Gastroesophageal sphincter (tissue), 4 donors: ENCODE data around the gene KPTN. TPM values are rescaled to one million over a fixed set of nuclear protein-coding genes. Genes with fewer than 3 reads are reported as not detected.

Experiments
- ATAC-seq: fragments of 150-250 bp; one replicate; pipeline ENCODE4 v1.9.1; 2016; ENCODE audit warnings: mild to moderate bottlenecking, moderate library complexity
- H3K27ac ChIP-seq, 4 donors: fragments of 200-600 bp; sonication (generic) in 3 of 4; 1 replicate in 3 of 4; 2 replicates in 1 of 4; pipeline ENCODE4 v1.5.1; 2016 to 2019
- H3K27me3 ChIP-seq: fragments of 200-600 bp; sonication (generic); one replicate; pipeline ENCODE4 v1.5.1; 2019
- H3K36me3 ChIP-seq, 2 donors: fragments of 200-600 bp; sonication (generic); one replicate each; pipeline ENCODE4 v1.5.1; 2019; ENCODE audit warnings: control low read depth in 1 of 2
- H3K4me1 ChIP-seq, 3 donors: fragments of 200-600 bp; sonication (generic); 1 replicate in 2 of 3; 2 replicates in 1 of 3; pipeline ENCODE4 v1.5.1; 2016 to 2019; ENCODE audit warnings: control low read depth in 2 of 3
- H3K4me3 ChIP-seq, 2 donors: fragments of 200-600 bp; sonication (generic); one replicate each; pipeline ENCODE4 v1.5.1; 2019; ENCODE audit warnings: mild to moderate bottlenecking in 1 of 2, moderate library complexity in 1 of 2
- H3K9me3 ChIP-seq, 3 donors: fragments of 200-600 bp; sonication (generic); one replicate each; pipeline ENCODE4 v1.5.1; 2017 to 2019; ENCODE audit warnings: control low read depth in 2 of 3
- CTCF ChIP-seq, 4 experiments: fragments of 200-600 bp in 2 of 4; fragments of 450-650 bp in 2 of 4; sonication (generic) in 1 of 4; IDR thresholded peaks; one replicate each; pipeline ENCODE4 v1.5.1; 2017 to 2019; ENCODE audit warnings: antibody characterized with exemption in 4 of 4, mild to moderate bottlenecking in 2 of 4, moderate library complexity in 2 of 4
- EP300 ChIP-seq: sonication (generic); formaldehyde crosslinking; IDR thresholded peaks from one replicate; pipeline ENCODE4 v1.6.1; 2017; ENCODE audit warnings: antibody characterized with exemption, mild to moderate bottlenecking
- POLR2A ChIP-seq, 2 donors: fragments of 450-650 bp; IDR thresholded peaks; one replicate each; pipeline ENCODE4 v1.6.1; 2017; ENCODE audit warnings: antibody characterized with exemption in 2 of 2, mild to moderate bottlenecking in 2 of 2, moderate library complexity in 1 of 2
- POLR2AphosphoS5 ChIP-seq: sonication (generic); formaldehyde crosslinking; IDR thresholded peaks from one replicate; pipeline ENCODE4 v1.6.1; 2017; ENCODE audit warnings: antibody characterized with exemption
- WGBS, 2 donors: methylation state at CpG; one replicate each; pipeline ENCODE4 v1.1.5; 2018; ENCODE audit warnings: low coverage in 1 of 2; 5-methylcytosine and 5-hydroxymethylcytosine counted together
- total RNA-seq, 4 donors: library from RNA; depleted of rRNA; stranded (reverse); fragments of >200 nt; gene quantifications; one replicate each; pipeline ENCODE4 v1.1.0, GENCODE V29; 2016

Gene KPTN
- total RNA-seq, 4 donors from 2014 or later: 2.4 to 4.3 (median 3.4) TPM

GRCh38 chr19:47476438-47476972, 7.5 kb downstream of the KPTN start:
- Histone ChIP-seq H3K4me1 (peaks cover 0 to 26% (median 10%) of the 10 kb centered on the region in 3 donors), H3K27ac (no peak overlapping the region), H3K27me3 (peaks cover 28% of the 10 kb centered on the region), H3K9me3 (no peaks in the 10 kb centered on the region), H3K4me3 (no peak overlapping the region), H3K36me3 (peaks cover 0 to 7% of the 10 kb centered on the region in 2 donors)
- WGBS, 2 donors: 91% methylated on average over 4 of the region's 17 CpGs; no CpG with 5 or more reads in 1 of the 2 donors
- ATAC-seq: no peak
- TF ChIP-seq CTCF (IDR thresholded peaks at IDR 0.05) (no peak), EP300 (no peak), POLR2A (IDR thresholded peaks at IDR 0.05) (no peak), POLR2AphosphoS5 (no peak)

- Histone ChIP-seq H3K27ac (no peak overlapping the region), H3K4me3 (no peak overlapping the region), H3K4me1 (peaks cover 0 to 36% (median 13%) of the 10 kb centered on the region in 3 donors), H3K9me3 (no peaks in the 10 kb centered on the region), H3K27me3 (peaks cover 37% of the 10 kb centered on the region), H3K36me3 (peaks cover 0 to 7% of the 10 kb centered on the region in 2 donors)
- no peak for ATAC-seq
- 63 to 74% methylated on average over 5 to 7 of the region's 9 CpGs for WGBS, 2 donors
- TF ChIP-seq POLR2AphosphoS5 (no peak), CTCF (IDR thresholded peaks at IDR 0.05) (no peak), POLR2A (IDR thresholded peaks at IDR 0.05) (no peak), EP300 (no peak)
Observed at GRCh38 chr19:47475465-47475864, 8.6 kb downstream of the KPTN start.

- peaks cover 0 to 47% (median 13%) of the 10 kb centered on the region in 3 donors for H3K4me1 ChIP-seq
- no peak overlapping the region for H3K27ac ChIP-seq
- H3K27me3 ChIP-seq: peaks cover 37% of the 10 kb centered on the region
- ATAC-seq: no peak
- 59% methylated on average over 4 of the region's 10 CpGs; no CpG with 5 or more reads in 1 of the 2 donors for WGBS, 2 donors
- no peaks in the 10 kb centered on the region for H3K9me3 ChIP-seq
- TF ChIP-seq POLR2AphosphoS5 (no peak), EP300 (no peak), POLR2A (IDR thresholded peaks at IDR 0.05) (no peak), CTCF (IDR thresholded peaks at IDR 0.05) (no peak)
- H3K4me3 ChIP-seq: no peak overlapping the region
- peaks cover 0 to 7% of the 10 kb centered on the region in 2 donors for H3K36me3 ChIP-seq
Observed at GRCh38 chr19:47473336-47473735, 10.7 kb downstream of the KPTN start.

GRCh38 chr19:47471733-47472457, 12.1 kb downstream of the KPTN start, which contains the start of gene SLC8A2:
Gene SLC8A2 (minus strand): TSS chr19:47471893. CDS start chr19:47466403, 5,490 bp downstream.
- WGBS, 2 donors: 3 to 30% methylated on average over 2 to 8 of the region's 29 CpGs
- Histone ChIP-seq H3K27me3 (peaks cover 37% of the 10 kb centered on the region), H3K9me3 (no peaks in the 10 kb centered on the region), H3K4me3 (peak within 1 kb of the TSS; percentile 31 to 57), H3K36me3 (peaks cover 0 to 7% of the 10 kb centered on the region in 2 donors), H3K27ac (peak within 1 kb of the TSS in 3 of 4 donors; percentile 69 to 76 (median 72)), H3K4me1 (peaks cover 0 to 47% (median 13%) of the 10 kb centered on the region in 3 donors)
- ATAC-seq: peak; percentile 82
- TF ChIP-seq EP300 (no peak), POLR2AphosphoS5 (peak; percentile 10), POLR2A (IDR thresholded peaks at IDR 0.05) (no peak), CTCF (IDR thresholded peaks at IDR 0.05) (no peak)
